NT2/D1 (cell line): ENCODE data around the gene DRAXIN.

Source experiments
- DNase-seq: peaks from one replicate; pipeline ENCODE4 v3.0.0-alpha.2; 2011; ENCODE audit warnings: low read depth, low spot score
- H3K27me3 ChIP-seq: 2 replicates; pipeline ENCODE4 v1.6.0; 2011; ENCODE audit warnings: mild to moderate bottlenecking; ENCODE audit not compliant: insufficient read length, insufficient read depth
- H3K36me3 ChIP-seq: 2 replicates; pipeline ENCODE4 v1.6.1; 2011; ENCODE audit warnings: mild to moderate bottlenecking, low read length, mixed read lengths; ENCODE audit not compliant: insufficient read depth, insufficient read length
- H3K4me1 ChIP-seq: 2 replicates; pipeline ENCODE4 v1.5.1; 2011; ENCODE audit not compliant: insufficient read depth, insufficient read length
- H3K4me3 ChIP-seq: 2 replicates; pipeline ENCODE4 v1.5.1; 2011; ENCODE audit warnings: low read depth; ENCODE audit not compliant: insufficient read length
- H3K9ac ChIP-seq: 2 replicates; pipeline ENCODE4 v1.6.0; 2011; ENCODE audit warnings: low read depth; ENCODE audit not compliant: insufficient read length
- H3K9me3 ChIP-seq: 2 replicates; pipeline ENCODE4 v1.5.1; 2011; ENCODE audit warnings: mild to moderate bottlenecking, low read length; ENCODE audit not compliant: insufficient read depth
- SUZ12 ChIP-seq: IDR thresholded peaks from 2 replicates; pipeline ENCODE4 v1.6.1; 2011; ENCODE audit not compliant: insufficient read length, insufficient read depth; ENCODE audit errors: extremely low read depth
- YY1 ChIP-seq: IDR thresholded peaks from 2 replicates; pipeline ENCODE4 v1.6.1; 2011; ENCODE audit not compliant: insufficient read length, insufficient read depth
- ZNF274 ChIP-seq: IDR thresholded peaks from 2 replicates; pipeline ENCODE4 v1.6.1; 2011; ENCODE audit warnings: mild to moderate bottlenecking, low read depth, low read length

Gene DRAXIN

GRCh38 chr1:11707621-11708276 lies 16.2 kb downstream of the DRAXIN start:
- H3K27me3 ChIP-seq, result no peaks in the 10 kb centered on the region
- peaks cover 26% of the 10 kb centered on the region for H3K4me1 ChIP-seq
- no peaks in the 10 kb centered on the region for H3K9me3 ChIP-seq
- peaks cover 25% of the 10 kb centered on the region for H3K36me3 ChIP-seq
- H3K4me3 ChIP-seq, result no peak overlapping the region
- TF ChIP-seq YY1 (no peak), SUZ12 (no peak)
- no peak for DNase-seq
- no peak overlapping the region for H3K9ac ChIP-seq

GRCh38 chr1:11708554-11709350 lies 17.2 kb downstream of the DRAXIN start:
- Histone ChIP-seq H3K4me1 (peaks cover 22% of the 10 kb centered on the region), H3K9me3 (no peaks in the 10 kb centered on the region), H3K9ac (no peak overlapping the region), H3K4me3 (no peak overlapping the region), H3K27me3 (no peaks in the 10 kb centered on the region), H3K36me3 (peaks cover 25% of the 10 kb centered on the region)
- TF ChIP-seq YY1, result no peak
- no peak for TF ChIP-seq ZNF274
- no peak for TF ChIP-seq SUZ12
- no peak for DNase-seq

- Histone ChIP-seq H3K9me3 (no peaks in the 10 kb centered on the region), H3K9ac (no peak overlapping the region), H3K4me1 (peaks cover 8% of the 10 kb centered on the region), H3K36me3 (peaks cover 31% of the 10 kb centered on the region), H3K4me3 (no peak overlapping the region), H3K27me3 (no peaks in the 10 kb centered on the region)
- no peak for TF ChIP-seq ZNF274
- no peak for TF ChIP-seq SUZ12
- no peak for TF ChIP-seq YY1
- no peak for DNase-seq
Observed at GRCh38 chr1:11711490-11711889, 20.0 kb downstream of the DRAXIN start.

- H3K27me3 ChIP-seq, result no peaks in the 10 kb centered on the region
- H3K36me3 ChIP-seq, result peaks cover 27% of the 10 kb centered on the region
- H3K9ac ChIP-seq, result no peak overlapping the region
Observed at GRCh38 chr1:11712285-11712684, 20.8 kb downstream of the DRAXIN start.

GRCh38 chr1:11713095-11713494 lies 21.6 kb downstream of the DRAXIN start:
- DNase-seq, result no peak
- no peak overlapping the region for H3K4me3 ChIP-seq
- H3K4me1 ChIP-seq, result no peaks in the 10 kb centered on the region
- H3K36me3 ChIP-seq, result peaks cover 26% of the 10 kb centered on the region
- H3K27me3 ChIP-seq, result no peaks in the 10 kb centered on the region
- no peak overlapping the region for H3K9ac ChIP-seq
- no peaks in the 10 kb centered on the region for H3K9me3 ChIP-seq
- TF ChIP-seq ZNF274 (no peak), SUZ12 (no peak), YY1 (no peak)

More at GRCh38 chr1:11712285-11712684, 20.8 kb downstream of the DRAXIN start:
- DNase-seq, result no peak
- Histone ChIP-seq H3K4me1 (peaks cover 8% of the 10 kb centered on the region), H3K4me3 (no peak overlapping the region), H3K9me3 (no peaks in the 10 kb centered on the region)
- TF ChIP-seq SUZ12, result no peak
- TF ChIP-seq YY1, result no peak
- TF ChIP-seq ZNF274, result no peak

GRCh38 chr1:11714831-11715575 lies 23.5 kb downstream of the DRAXIN start:
- peaks cover 24% of the 10 kb centered on the region for H3K36me3 ChIP-seq
- no peak overlapping the region for H3K4me3 ChIP-seq
- no peak for TF ChIP-seq YY1
- no peak for TF ChIP-seq ZNF274
- no peak for TF ChIP-seq SUZ12
- DNase-seq, result no peak
- no peaks in the 10 kb centered on the region for H3K27me3 ChIP-seq
- no peak overlapping the region for H3K9ac ChIP-seq
- H3K9me3 ChIP-seq, result no peaks in the 10 kb centered on the region
- H3K4me1 ChIP-seq, result no peaks in the 10 kb centered on the region

- Histone ChIP-seq H3K9ac (no peak overlapping the region), H3K4me3 (no peak overlapping the region), H3K4me1 (peaks cover 1% of the 10 kb centered on the region), H3K36me3 (peaks cover 13% of the 10 kb centered on the region), H3K27me3 (no peaks in the 10 kb centered on the region), H3K9me3 (no peaks in the 10 kb centered on the region)
- no peak for TF ChIP-seq SUZ12
- TF ChIP-seq YY1, result no peak
- TF ChIP-seq ZNF274, result no peak
- no peak for DNase-seq
Observed at GRCh38 chr1:11719313-11720032, 28.0 kb downstream of the DRAXIN start.
